SU-DHL-6 (cell line): ENCODE data around the gene NAT14.

ENCODE experiments used
- EZH2phosphoT487 ChIP-seq: fragments of 200-600 bp; sonication (generic), shearing (Covaris generic); conservative IDR thresholded peaks from 2 replicates; pipeline ENCODE4 v1.6.1; 2018; ENCODE audit warnings: mild to moderate bottlenecking, antibody characterized with exemption, low read length, moderate library complexity, mixed read lengths
- TF ChIP-seq, protein P1 (sequence below): fragments of 200-600 bp; sonication (generic); IDR thresholded peaks from one replicate; pipeline ENCODE4 v1.5.1; 2017; ENCODE audit warnings: antibody characterized with exemption, mild to moderate bottlenecking, low read length, moderate library complexity; ENCODE audit not compliant: insufficient read depth, poor library complexity, severe bottlenecking

DNA sequence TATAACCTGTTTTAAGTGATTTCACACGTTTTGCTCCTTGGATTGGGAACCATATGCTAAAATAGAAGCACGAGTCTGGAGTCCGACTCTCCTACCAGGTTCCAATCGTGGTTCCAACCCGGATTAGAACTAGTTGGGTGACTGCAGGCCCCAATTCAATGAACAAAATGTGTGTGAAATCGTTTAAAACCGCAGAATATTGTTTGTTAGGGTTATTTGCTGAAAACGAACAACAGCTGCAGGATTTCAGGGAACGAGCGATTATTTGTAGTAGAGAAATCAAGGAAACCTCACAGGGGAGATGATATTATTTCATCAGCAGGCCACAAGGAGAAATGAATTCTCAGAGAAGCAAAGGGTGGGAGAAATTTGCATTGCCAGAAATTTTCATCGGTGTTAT lies 20.0 kb downstream of the NAT14 start:
- TF ChIP-seq, protein P1, sequence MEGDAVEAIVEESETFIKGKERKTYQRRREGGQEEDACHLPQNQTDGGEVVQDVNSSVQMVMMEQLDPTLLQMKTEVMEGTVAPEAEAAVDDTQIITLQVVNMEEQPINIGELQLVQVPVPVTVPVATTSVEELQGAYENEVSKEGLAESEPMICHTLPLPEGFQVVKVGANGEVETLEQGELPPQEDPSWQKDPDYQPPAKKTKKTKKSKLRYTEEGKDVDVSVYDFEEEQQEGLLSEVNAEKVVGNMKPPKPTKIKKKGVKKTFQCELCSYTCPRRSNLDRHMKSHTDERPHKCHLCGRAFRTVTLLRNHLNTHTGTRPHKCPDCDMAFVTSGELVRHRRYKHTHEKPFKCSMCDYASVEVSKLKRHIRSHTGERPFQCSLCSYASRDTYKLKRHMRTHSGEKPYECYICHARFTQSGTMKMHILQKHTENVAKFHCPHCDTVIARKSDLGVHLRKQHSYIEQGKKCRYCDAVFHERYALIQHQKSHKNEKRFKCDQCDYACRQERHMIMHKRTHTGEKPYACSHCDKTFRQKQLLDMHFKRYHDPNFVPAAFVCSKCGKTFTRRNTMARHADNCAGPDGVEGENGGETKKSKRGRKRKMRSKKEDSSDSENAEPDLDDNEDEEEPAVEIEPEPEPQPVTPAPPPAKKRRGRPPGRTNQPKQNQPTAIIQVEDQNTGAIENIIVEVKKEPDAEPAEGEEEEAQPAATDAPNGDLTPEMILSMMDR, result no peak
- no peak for TF ChIP-seq EZH2phosphoT487
